ENCODE results near the gene LCE5A.
A peak's percentile ranks its signal among the peaks of the same experiment; 100 is the strongest.

LCE5A gene

DNA sequence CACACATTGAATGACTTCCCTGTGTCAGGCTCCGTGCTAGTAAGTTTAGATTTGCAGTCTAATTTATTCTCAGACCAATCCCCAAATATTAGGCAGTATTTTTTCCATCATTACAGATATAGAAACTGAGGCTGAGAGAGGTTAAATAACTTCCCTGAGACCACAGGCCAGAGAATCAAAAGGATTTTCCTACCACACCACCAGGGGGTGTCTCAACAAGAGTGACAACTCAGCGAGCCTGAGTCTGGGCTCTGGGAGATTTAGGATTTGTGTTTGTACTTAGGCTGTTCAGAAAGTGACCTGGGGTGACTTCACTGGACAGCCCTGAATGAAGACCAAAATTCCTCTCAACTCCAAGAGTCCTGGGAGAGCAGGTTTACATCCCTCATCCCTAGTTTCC lies 13.3 kb upstream of the LCE5A start:
- in situ Hi-C loops (cut with HindIII; ENCODE audit: low pct_ligation_motif_present, low sequenced_read_pairs), result no loop called here
- Histone ChIP-seq H3K4me3 (ENCODE audit: low read depth, low read length) (no peak overlapping the region), H3K27me3 (replicated peaks) (no peaks in the 10 kb centered on the region), H3K36me3 (replicated peaks) (no peaks in the 10 kb centered on the region), H3K27ac (no peak overlapping the region)
- TF ChIP-seq, protein P1, sequence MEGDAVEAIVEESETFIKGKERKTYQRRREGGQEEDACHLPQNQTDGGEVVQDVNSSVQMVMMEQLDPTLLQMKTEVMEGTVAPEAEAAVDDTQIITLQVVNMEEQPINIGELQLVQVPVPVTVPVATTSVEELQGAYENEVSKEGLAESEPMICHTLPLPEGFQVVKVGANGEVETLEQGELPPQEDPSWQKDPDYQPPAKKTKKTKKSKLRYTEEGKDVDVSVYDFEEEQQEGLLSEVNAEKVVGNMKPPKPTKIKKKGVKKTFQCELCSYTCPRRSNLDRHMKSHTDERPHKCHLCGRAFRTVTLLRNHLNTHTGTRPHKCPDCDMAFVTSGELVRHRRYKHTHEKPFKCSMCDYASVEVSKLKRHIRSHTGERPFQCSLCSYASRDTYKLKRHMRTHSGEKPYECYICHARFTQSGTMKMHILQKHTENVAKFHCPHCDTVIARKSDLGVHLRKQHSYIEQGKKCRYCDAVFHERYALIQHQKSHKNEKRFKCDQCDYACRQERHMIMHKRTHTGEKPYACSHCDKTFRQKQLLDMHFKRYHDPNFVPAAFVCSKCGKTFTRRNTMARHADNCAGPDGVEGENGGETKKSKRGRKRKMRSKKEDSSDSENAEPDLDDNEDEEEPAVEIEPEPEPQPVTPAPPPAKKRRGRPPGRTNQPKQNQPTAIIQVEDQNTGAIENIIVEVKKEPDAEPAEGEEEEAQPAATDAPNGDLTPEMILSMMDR (IDR thresholded peaks at IDR 0.05; ENCODE audit: low read depth, low read length, missing control alignments), result peak; percentile 27
- DNase-seq, result no peak

DNA sequence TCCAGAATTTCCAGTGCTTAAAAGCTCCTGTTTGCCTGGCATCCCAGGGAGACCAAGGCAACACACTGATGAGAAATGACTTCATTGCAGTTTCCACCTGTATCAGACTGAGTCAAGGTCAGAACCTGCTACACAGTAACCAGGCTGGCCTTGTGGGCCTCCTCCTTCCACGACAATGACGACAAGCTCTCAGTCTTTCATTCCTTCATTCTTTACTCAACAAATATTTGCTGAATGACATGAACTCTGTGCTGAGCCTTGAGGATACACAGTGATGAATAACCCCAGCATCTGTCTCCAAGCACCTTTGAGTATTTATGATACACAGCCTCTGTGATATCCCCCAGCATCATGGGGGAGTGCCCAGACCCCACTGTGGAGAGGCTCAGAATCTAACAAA lies 8.9 kb upstream of the LCE5A start:
- TF ChIP-seq, protein P1 (IDR thresholded peaks at IDR 0.05; ENCODE audit: low read depth, low read length, missing control alignments), result no peak
- no peak overlapping the region for H3K27ac ChIP-seq
- H3K4me3 ChIP-seq (ENCODE audit: low read depth, low read length), result no peak overlapping the region
- no peaks in the 10 kb centered on the region for H3K27me3 ChIP-seq (replicated peaks)
- H3K36me3 ChIP-seq (replicated peaks), result no peaks in the 10 kb centered on the region
- in situ Hi-C loops (cut with HindIII; ENCODE audit: low pct_ligation_motif_present, low sequenced_read_pairs), result no loop called here
- no peak for DNase-seq

DNA sequence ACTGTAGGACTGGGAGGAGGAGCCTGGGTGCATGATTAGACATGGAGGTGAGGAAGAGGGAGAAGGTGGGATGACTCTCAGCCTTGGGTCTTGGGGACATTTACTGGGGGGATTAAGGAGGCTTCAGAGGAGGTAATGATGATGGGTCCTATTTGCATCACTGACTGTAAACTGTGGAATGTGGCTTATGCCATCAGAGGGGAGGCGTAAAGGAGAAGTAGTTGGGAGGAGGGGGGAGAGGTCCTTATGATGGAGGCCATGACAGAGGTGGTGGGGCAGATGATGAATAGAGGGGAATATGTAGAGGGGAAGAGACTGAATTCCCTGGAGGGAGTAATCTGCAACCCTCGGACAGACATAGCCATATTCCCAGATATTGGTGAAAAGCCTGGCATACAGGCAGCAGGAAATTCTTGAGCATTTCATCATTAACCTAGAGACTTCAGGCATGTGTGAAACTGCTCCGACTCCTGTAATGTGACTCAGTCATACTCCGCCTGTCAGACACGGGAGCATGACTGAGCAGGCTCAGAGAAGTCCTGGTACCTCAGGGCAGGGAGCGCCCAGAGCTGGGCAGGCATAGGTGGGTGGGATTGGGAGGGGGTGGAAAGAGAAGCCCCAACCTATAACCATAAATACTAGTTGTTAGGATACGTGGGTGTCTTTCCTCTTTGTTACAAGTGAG lies 8.0 kb upstream of the LCE5A start:
- Histone ChIP-seq H3K36me3 (replicated peaks) (no peaks in the 10 kb centered on the region), H3K4me3 (ENCODE audit: low read depth, low read length) (no peak overlapping the region), H3K27me3 (replicated peaks) (no peaks in the 10 kb centered on the region), H3K27ac (no peak overlapping the region)
- no peak for DNase-seq
- TF ChIP-seq, protein P1 (IDR thresholded peaks at IDR 0.05; ENCODE audit: low read depth, low read length, missing control alignments), result no peak
- in situ Hi-C loops (cut with HindIII; ENCODE audit: low pct_ligation_motif_present, low sequenced_read_pairs), result no loop called here

- DNase-seq, result no peak
- in situ Hi-C loops (cut with HindIII; ENCODE audit: low pct_ligation_motif_present, low sequenced_read_pairs), result no loop called here
- Histone ChIP-seq H3K27me3 (replicated peaks) (no peaks in the 10 kb centered on the region), H3K27ac (no peak overlapping the region), H3K36me3 (replicated peaks) (no peaks in the 10 kb centered on the region), H3K4me3 (ENCODE audit: low read depth, low read length) (no peak overlapping the region)
- TF ChIP-seq, protein P1 (IDR thresholded peaks at IDR 0.05; ENCODE audit: low read depth, low read length, missing control alignments), result no peak
Observed at GRCh38 chr1:152505083-152505482, 5.5 kb upstream of the LCE5A start.

DNA sequence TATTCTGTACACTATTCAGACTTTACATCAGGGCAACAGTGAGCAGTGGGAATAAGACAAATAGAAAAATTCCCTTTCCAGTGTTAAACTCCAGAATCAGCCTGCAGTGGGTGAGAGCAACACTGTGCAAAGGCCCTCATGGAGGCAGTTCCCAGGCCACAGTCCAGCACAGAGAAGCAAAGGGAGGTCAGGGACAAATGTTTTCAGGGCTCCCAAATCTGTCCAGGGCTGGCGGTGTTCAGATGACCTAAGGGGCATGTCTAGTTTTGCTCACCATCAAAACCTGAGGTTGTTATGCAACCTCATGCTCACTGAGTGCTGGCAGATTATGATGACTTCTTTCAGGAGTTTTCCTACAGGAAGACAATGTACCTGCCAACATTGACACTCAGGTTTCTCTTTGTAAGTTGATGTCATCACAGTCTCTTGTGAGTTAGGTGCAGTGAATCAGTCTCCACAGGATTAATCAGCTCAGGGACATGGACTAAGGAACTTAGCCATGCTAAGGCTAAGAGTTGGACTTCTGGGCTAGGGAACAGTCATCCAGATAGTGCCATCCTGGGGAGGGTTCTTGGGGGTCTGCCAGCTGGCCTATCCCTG lies 3.6 kb upstream of the LCE5A start:
- no peak overlapping the region for H3K27ac ChIP-seq
- DNase-seq, result no peak
- H3K27me3 ChIP-seq (replicated peaks), result no peaks in the 10 kb centered on the region
- TF ChIP-seq, protein P1 (IDR thresholded peaks at IDR 0.05; ENCODE audit: low read depth, low read length, missing control alignments), result no peak
- in situ Hi-C loops (cut with HindIII; ENCODE audit: low pct_ligation_motif_present, low sequenced_read_pairs), result no loop called here
- H3K36me3 ChIP-seq (replicated peaks), result no peaks in the 10 kb centered on the region
- H3K4me3 ChIP-seq (ENCODE audit: low read depth, low read length), result no peak overlapping the region

- in situ Hi-C loops (cut with HindIII; ENCODE audit: low pct_ligation_motif_present, low sequenced_read_pairs), result no loop called here
- TF ChIP-seq, protein P1 (IDR thresholded peaks at IDR 0.05; ENCODE audit: low read depth, low read length, missing control alignments), result no peak
- Histone ChIP-seq H3K27ac (no peak overlapping the region), H3K4me3 (ENCODE audit: low read depth, low read length) (no peak overlapping the region), H3K36me3 (replicated peaks) (no peaks in the 10 kb centered on the region), H3K27me3 (replicated peaks) (peaks cover 13% of the 10 kb centered on the region)
- DNase-seq, result no peak
Observed at GRCh38 chr1:152511596-152511995, 993 bp downstream of the LCE5A start.

All from brain microvascular endothelial cell (primary cell).